ENCODE data around the gene CDYL2.
"Not testable (repeated sequence)": the region's sequence is repeated elsewhere in the genome, so short reads cannot be mapped to it uniquely, and the experiment has no call there.

The CDYL2 gene

GRCh38 chr16:80806927-80807340, 2.5 kb upstream of the CDYL2 start:
- DNase-seq = no peak

- DNase-seq = no peak
Observed at GRCh38 chr16:80806289-80806688, 1.9 kb upstream of the CDYL2 start.

- DNase-seq = peak; percentile 2
Observed at GRCh38 chr16:80804056-80804525, 307 bp downstream of the CDYL2 start.

- DNase-seq = no peak
Observed at GRCh38 chr16:80803339-80804055, 901 bp downstream of the CDYL2 start.

GRCh38 chr16:80802902-80803301, 1.5 kb downstream of the CDYL2 start:
- no peak for DNase-seq

- DNase-seq = no peak
Observed at GRCh38 chr16:80802138-80802537, 2.3 kb downstream of the CDYL2 start.

- no peak for DNase-seq
Observed at GRCh38 chr16:80794071-80794470, 10.3 kb downstream of the CDYL2 start.

GRCh38 chr16:80792031-80792430, 12.4 kb downstream of the CDYL2 start:
- DNase-seq = no peak

- DNase-seq = no peak
Observed at GRCh38 chr16:80791411-80791810, 13.0 kb downstream of the CDYL2 start.

- DNase-seq = no peak
Observed at GRCh38 chr16:80790751-80791150, 13.6 kb downstream of the CDYL2 start.

- DNase-seq = no peak
Observed at GRCh38 chr16:80788027-80788426, 16.4 kb downstream of the CDYL2 start.

GRCh38 chr16:80786561-80786960, 17.8 kb downstream of the CDYL2 start:
- not testable (repeated sequence) for DNase-seq

- no peak for DNase-seq
Observed at GRCh38 chr16:80784951-80785350, 19.4 kb downstream of the CDYL2 start.

GRCh38 chr16:80778703-80779102, 25.7 kb downstream of the CDYL2 start:
- no peak for DNase-seq

- no peak for DNase-seq
Observed at GRCh38 chr16:80776856-80777255, 27.5 kb downstream of the CDYL2 start.

- DNase-seq = no peak
Observed at GRCh38 chr16:80775450-80775849, 28.9 kb downstream of the CDYL2 start.

- no peak for DNase-seq
Observed at GRCh38 chr16:80766798-80767197, 37.6 kb downstream of the CDYL2 start.

- DNase-seq = no peak
Observed at GRCh38 chr16:80759419-80760162, 44.8 kb downstream of the CDYL2 start.

- DNase-seq = no peak
Observed at GRCh38 chr16:80754476-80754875, 49.9 kb downstream of the CDYL2 start.

GRCh38 chr16:80752541-80752940, 51.9 kb downstream of the CDYL2 start:
- no peak for DNase-seq

GRCh38 chr16:80751167-80751566, 53.2 kb downstream of the CDYL2 start:
- no peak for DNase-seq

GRCh38 chr16:80746231-80746630, 58.2 kb downstream of the CDYL2 start:
- no peak for DNase-seq

- no peak for DNase-seq
Observed at GRCh38 chr16:80744856-80745255, 59.5 kb downstream of the CDYL2 start.

GRCh38 chr16:80743772-80744171, 60.6 kb downstream of the CDYL2 start:
- no peak for DNase-seq
